HEK293 (cell line): ENCODE measurements around the gene IL2RA.

Source experiments
- CTCF ChIA-PET: fragments of 350-600 bp; formaldehyde crosslinking; extraction: SDS; loops from one replicate; lab custom pipeline; 2021; ENCODE audit warnings: antibody characterized with exemption; lab: Yijun Ruan, JAX
- POLR2A ChIA-PET: fragments of 300-600 bp; formaldehyde crosslinking; extraction: SDS; loops from one replicate; lab custom pipeline; 2020; ENCODE audit warnings: antibody characterized with exemption, inconsistent platforms; lab: Yijun Ruan, JAX
- H3K27ac ChIP-seq: fragments of 200-500 bp; sonication (Bioruptor generic); 2 replicates; pipeline ENCODE4 v1.5.1; 2014; ENCODE audit warnings: low read depth, low read length, control low read depth, inconsistent platforms; ENCODE audit errors: extremely low read depth
- H3K36me3 ChIP-seq, 2 experiments: fragments of 200-500 bp in 1 of 2; sonication (Bioruptor generic) in 1 of 2; 1 replicate in 1 of 2; 2 replicates in 1 of 2; pipeline ENCODE4 v1.5.1; 2014 to 2017; ENCODE audit warnings: inconsistent platforms in 2 of 2, low read length in 2 of 2; ENCODE audit not compliant: control insufficient read depth in 2 of 2, insufficient read depth in 1 of 2
- H3K4me1 ChIP-seq: fragments of 200-500 bp; sonication (Bioruptor generic); 2 replicates; pipeline ENCODE4 v1.5.1; 2014; ENCODE audit warnings: mild to moderate bottlenecking, low read length, inconsistent platforms; ENCODE audit not compliant: control insufficient read depth, insufficient read depth
- H3K4me3 ChIP-seq: 2 replicates; pipeline ENCODE4 v1.5.1; 2011; ENCODE audit warnings: low read depth, mild to moderate bottlenecking, control low read depth, low read length, moderate library complexity
- H3K9me3 ChIP-seq: fragments of 200-500 bp; sonication (Bioruptor generic); 2 replicates; pipeline ENCODE4 v1.5.1; 2014; ENCODE audit warnings: low read depth, low read length, inconsistent platforms; ENCODE audit not compliant: control insufficient read depth, insufficient read depth
- EGR2 ChIP-seq: fragments of 450-650 bp; formaldehyde crosslinking; IDR thresholded peaks from 2 replicates; pipeline ENCODE4 v1.5.1; 2016; ENCODE audit warnings: low read depth, missing biosample characterization, missing genetic modification characterization
- GLI2 ChIP-seq: fragments of 450-650 bp; formaldehyde crosslinking; IDR thresholded peaks from 2 replicates; pipeline ENCODE4; 2017; ENCODE audit warnings: missing biosample characterization, missing genetic modification characterization, low read depth, borderline replicate concordance
- GLIS2 ChIP-seq: fragments of 450-650 bp; formaldehyde crosslinking; IDR thresholded peaks from 2 replicates; pipeline ENCODE4 v1.5.1; 2016; ENCODE audit warnings: missing biosample characterization, missing genetic modification characterization
- INSM2 ChIP-seq: fragments of 450-650 bp; formaldehyde crosslinking; IDR thresholded peaks from 2 replicates; pipeline ENCODE4 v1.5.1; 2016; ENCODE audit warnings: missing biosample characterization, missing genetic modification characterization
- ZBTB1 ChIP-seq: fragments of 450-650 bp; formaldehyde crosslinking; IDR thresholded peaks from 2 replicates; pipeline ENCODE4 v1.5.1; 2016; ENCODE audit warnings: missing biosample characterization, missing genetic modification characterization
- ZFHX2 ChIP-seq: fragments of 450-650 bp; formaldehyde crosslinking; conservative IDR thresholded peaks from 2 replicates; pipeline ENCODE4 v1.5.1; 2016; ENCODE audit warnings: missing biosample characterization, missing genetic modification characterization
- ZNF133 ChIP-seq: fragments of 450-650 bp; formaldehyde crosslinking; IDR thresholded peaks from 2 replicates; pipeline ENCODE4 v1.5.1; 2016; ENCODE audit warnings: missing biosample characterization, missing genetic modification characterization
- ZNF175 ChIP-seq: fragments of 450-650 bp; formaldehyde crosslinking; IDR thresholded peaks from 2 replicates; pipeline ENCODE4 v1.5.1; 2016; ENCODE audit warnings: missing biosample characterization, missing genetic modification characterization
- ZNF248 ChIP-seq: fragments of 450-650 bp; formaldehyde crosslinking; IDR thresholded peaks from 2 replicates; pipeline ENCODE4 v1.5.1; 2017; ENCODE audit warnings: missing biosample characterization, missing genetic modification characterization
- ZNF280C ChIP-seq: fragments of 450-650 bp; formaldehyde crosslinking; IDR thresholded peaks from 2 replicates; pipeline ENCODE4 v1.5.1; 2016; ENCODE audit warnings: missing biosample characterization, missing genetic modification characterization
- ZNF341 ChIP-seq: fragments of 450-650 bp; formaldehyde crosslinking; IDR thresholded peaks from 2 replicates; pipeline ENCODE4; 2016; ENCODE audit warnings: low read depth, missing biosample characterization, missing genetic modification characterization
- ZNF350 ChIP-seq: fragments of 450-650 bp; formaldehyde crosslinking; IDR thresholded peaks from 2 replicates; pipeline ENCODE4 v1.5.0; 2017; ENCODE audit warnings: missing biosample characterization, mild to moderate bottlenecking, missing genetic modification characterization
- ZNF354C ChIP-seq: fragments of 450-650 bp; formaldehyde crosslinking; IDR thresholded peaks from 2 replicates; pipeline ENCODE4 v1.5.1; 2016; ENCODE audit warnings: missing biosample characterization, missing genetic modification characterization, low read depth, borderline replicate concordance
- ZNF391 ChIP-seq: fragments of 450-650 bp; formaldehyde crosslinking; IDR thresholded peaks from 2 replicates; pipeline ENCODE4 v1.5.1; 2016; ENCODE audit warnings: low read depth, missing biosample characterization, missing genetic modification characterization, borderline replicate concordance
- ZNF416 ChIP-seq: fragments of 450-650 bp; formaldehyde crosslinking; IDR thresholded peaks from 2 replicates; pipeline ENCODE4 v1.5.1; 2016; ENCODE audit warnings: missing biosample characterization, missing genetic modification characterization
- ZNF501 ChIP-seq: fragments of 450-650 bp; formaldehyde crosslinking; IDR thresholded peaks from 2 replicates; pipeline ENCODE4 v1.5.1; 2016; ENCODE audit warnings: missing biosample characterization, missing genetic modification characterization
- ZNF549 ChIP-seq: fragments of 450-650 bp; IDR thresholded peaks from 2 replicates; pipeline ENCODE4 v1.5.1; 2018; ENCODE audit warnings: missing biosample characterization, missing genetic modification characterization, mild to moderate bottlenecking, inconsistent platforms, moderate library complexity
- ZNF571 ChIP-seq: fragments of 450-650 bp; formaldehyde crosslinking; IDR thresholded peaks from 2 replicates; pipeline ENCODE4 v1.5.0; 2017; ENCODE audit warnings: missing biosample characterization, missing genetic modification characterization
- ZNF670 ChIP-seq: fragments of 450-650 bp; formaldehyde crosslinking; IDR thresholded peaks from 2 replicates; pipeline ENCODE4 v1.5.1; 2016; ENCODE audit warnings: missing biosample characterization, missing genetic modification characterization, low read depth
- ZNF768 ChIP-seq: fragments of 450-650 bp; formaldehyde crosslinking; IDR thresholded peaks from 2 replicates; pipeline ENCODE4 v1.5.1; 2018; ENCODE audit warnings: missing biosample characterization, mild to moderate bottlenecking, missing genetic modification characterization
- TF ChIP-seq, protein P1 (sequence below): fragments of 450-650 bp; formaldehyde crosslinking; IDR thresholded peaks from 2 replicates; pipeline ENCODE4 v1.5.1; 2016; ENCODE audit warnings: missing biosample characterization, missing genetic modification characterization, borderline replicate concordance
- TF ChIP-seq, protein P2 (sequence below): fragments of 450-650 bp; formaldehyde crosslinking; IDR thresholded peaks from 2 replicates; pipeline ENCODE4 v1.5.1; 2017; ENCODE audit warnings: missing biosample characterization, missing genetic modification characterization
- TF ChIP-seq, protein P3 (sequence below): fragments of 450-650 bp; formaldehyde crosslinking; IDR thresholded peaks from 2 replicates; pipeline ENCODE4 v1.5.1; 2017; ENCODE audit warnings: missing biosample characterization, missing genetic modification characterization
- TF ChIP-seq, protein P4 (sequence below): fragments of 450-650 bp; formaldehyde crosslinking; IDR thresholded peaks from 2 replicates; pipeline ENCODE4 v1.5.1; 2016; ENCODE audit warnings: missing biosample characterization, missing genetic modification characterization

IL2RA gene

GRCh38 chr10:5963591-5963990 lies 98.6 kb downstream of the IL2RA start:
- Histone ChIP-seq H3K4me1 (no peaks in the 10 kb centered on the region), H3K9me3 (no peaks in the 10 kb centered on the region), H3K27ac (no peak overlapping the region), H3K4me3 (no peak overlapping the region), H3K36me3 (no peaks in the 10 kb centered on the region)
- TF ChIP-seq ZNF571 (tag by site-specific recombination) (no peak), ZNF670 (tag by site-specific recombination) (no peak), ZFHX2 (tag by site-specific recombination) (no peak), ZNF768 (tag by site-specific recombination) (no peak), ZNF354C (no peak), GLIS2 (tag by site-specific recombination) (no peak), ZNF341 (no peak), ZNF549 (tag by site-specific recombination) (no peak), ZNF391 (tag by site-specific recombination) (no peak), ZNF350 (tag by site-specific recombination) (no peak), GLI2 (tag by site-specific recombination) (no peak), INSM2 (tag by site-specific recombination) (no peak), ZNF280C (tag by site-specific recombination) (no peak), ZBTB1 (tag by site-specific recombination) (no peak), EGR2 (tag by site-specific recombination) (no peak), ZNF416 (tag by site-specific recombination) (no peak)
- TF ChIP-seq, protein P1, sequence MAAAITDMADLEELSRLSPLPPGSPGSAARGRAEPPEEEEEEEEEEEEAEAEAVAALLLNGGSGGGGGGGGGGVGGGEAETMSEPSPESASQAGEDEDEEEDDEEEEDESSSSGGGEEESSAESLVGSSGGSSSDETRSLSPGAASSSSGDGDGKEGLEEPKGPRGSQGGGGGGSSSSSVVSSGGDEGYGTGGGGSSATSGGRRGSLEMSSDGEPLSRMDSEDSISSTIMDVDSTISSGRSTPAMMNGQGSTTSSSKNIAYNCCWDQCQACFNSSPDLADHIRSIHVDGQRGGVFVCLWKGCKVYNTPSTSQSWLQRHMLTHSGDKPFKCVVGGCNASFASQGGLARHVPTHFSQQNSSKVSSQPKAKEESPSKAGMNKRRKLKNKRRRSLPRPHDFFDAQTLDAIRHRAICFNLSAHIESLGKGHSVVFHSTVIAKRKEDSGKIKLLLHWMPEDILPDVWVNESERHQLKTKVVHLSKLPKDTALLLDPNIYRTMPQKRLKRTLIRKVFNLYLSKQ (tag by site-specific recombination), result no peak
- TF ChIP-seq, protein P2, sequence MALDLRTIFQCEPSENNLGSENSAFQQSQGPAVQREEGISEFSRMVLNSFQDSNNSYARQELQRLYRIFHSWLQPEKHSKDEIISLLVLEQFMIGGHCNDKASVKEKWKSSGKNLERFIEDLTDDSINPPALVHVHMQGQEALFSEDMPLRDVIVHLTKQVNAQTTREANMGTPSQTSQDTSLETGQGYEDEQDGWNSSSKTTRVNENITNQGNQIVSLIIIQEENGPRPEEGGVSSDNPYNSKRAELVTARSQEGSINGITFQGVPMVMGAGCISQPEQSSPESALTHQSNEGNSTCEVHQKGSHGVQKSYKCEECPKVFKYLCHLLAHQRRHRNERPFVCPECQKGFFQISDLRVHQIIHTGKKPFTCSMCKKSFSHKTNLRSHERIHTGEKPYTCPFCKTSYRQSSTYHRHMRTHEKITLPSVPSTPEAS, result no peak
- ChIA-PET POLR2A (no interaction called here), CTCF (no interaction called here)

GRCh38 chr10:5963071-5963470 lies 99.1 kb downstream of the IL2RA start:
- ChIA-PET POLR2A (no interaction called here), CTCF (no interaction called here)
- Histone ChIP-seq H3K9me3 (no peaks in the 10 kb centered on the region), H3K27ac (no peak overlapping the region), H3K36me3 (no peaks in the 10 kb centered on the region), H3K4me1 (no peaks in the 10 kb centered on the region), H3K4me3 (no peak overlapping the region)
- TF ChIP-seq ZNF175 (tag by site-specific recombination) (no peak), ZNF501 (no peak), ZNF133 (tag by site-specific recombination) (no peak), ZNF248 (tag by site-specific recombination) (no peak), ZNF280C (tag by site-specific recombination) (no peak)
- TF ChIP-seq, protein P3, sequence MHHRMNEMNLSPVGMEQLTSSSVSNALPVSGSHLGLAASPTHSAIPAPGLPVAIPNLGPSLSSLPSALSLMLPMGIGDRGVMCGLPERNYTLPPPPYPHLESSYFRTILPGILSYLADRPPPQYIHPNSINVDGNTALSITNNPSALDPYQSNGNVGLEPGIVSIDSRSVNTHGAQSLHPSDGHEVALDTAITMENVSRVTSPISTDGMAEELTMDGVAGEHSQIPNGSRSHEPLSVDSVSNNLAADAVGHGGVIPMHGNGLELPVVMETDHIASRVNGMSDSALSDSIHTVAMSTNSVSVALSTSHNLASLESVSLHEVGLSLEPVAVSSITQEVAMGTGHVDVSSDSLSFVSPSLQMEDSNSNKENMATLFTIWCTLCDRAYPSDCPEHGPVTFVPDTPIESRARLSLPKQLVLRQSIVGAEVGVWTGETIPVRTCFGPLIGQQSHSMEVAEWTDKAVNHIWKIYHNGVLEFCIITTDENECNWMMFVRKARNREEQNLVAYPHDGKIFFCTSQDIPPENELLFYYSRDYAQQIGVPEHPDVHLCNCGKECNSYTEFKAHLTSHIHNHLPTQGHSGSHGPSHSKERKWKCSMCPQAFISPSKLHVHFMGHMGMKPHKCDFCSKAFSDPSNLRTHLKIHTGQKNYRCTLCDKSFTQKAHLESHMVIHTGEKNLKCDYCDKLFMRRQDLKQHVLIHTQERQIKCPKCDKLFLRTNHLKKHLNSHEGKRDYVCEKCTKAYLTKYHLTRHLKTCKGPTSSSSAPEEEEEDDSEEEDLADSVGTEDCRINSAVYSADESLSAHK (tag by site-specific recombination), result no peak
- TF ChIP-seq, protein P4, sequence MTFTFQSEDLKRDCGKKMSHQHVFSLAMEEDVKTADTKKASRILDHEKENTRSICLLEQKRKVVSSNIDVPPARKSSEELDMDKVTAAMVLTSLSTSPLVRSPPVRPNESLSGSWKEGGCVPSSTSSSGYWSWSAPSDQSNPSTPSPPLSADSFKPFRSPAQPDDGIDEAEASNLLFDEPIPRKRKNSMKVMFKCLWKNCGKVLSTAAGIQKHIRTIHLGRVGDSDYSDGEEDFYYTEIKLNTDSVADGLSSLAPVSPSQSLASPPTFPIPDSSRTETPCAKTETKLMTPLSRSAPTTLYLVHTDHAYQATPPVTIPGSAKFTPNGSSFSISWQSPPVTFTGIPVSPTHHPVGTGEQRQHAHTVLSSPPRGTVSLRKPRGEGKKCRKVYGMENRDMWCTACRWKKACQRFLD (tag by site-specific recombination), result no peak
